ENCODE results near the gene TLR9. TPM values are rescaled to one million over a fixed set of nuclear protein-coding genes. Genes with fewer than 3 reads are reported as not detected.
"Not testable (repeated sequence)": the region's sequence is repeated elsewhere in the genome, so short reads cannot be mapped to it uniquely, and the experiment has no call there.

The TLR9 gene
- total RNA-seq, 1 donor from 2014 or later: not detected

GRCh38 chr3:52197842-52198625, 27.4 kb downstream of the TLR9 start, which contains the start of gene ALAS1:
Gene ALAS1, plus strand, starts transcription at chr3:52198160. Its CDS starts 1,082 bp downstream, at chr3:52199242.
- FAIRE-seq (no peak), DNase-seq (ENCODE audit: low spot score in 2 of 2) (peak; percentile 93 to 96)

- DNase-seq (ENCODE audit: low spot score in 2 of 2) (no peak), FAIRE-seq (no peak)
These were observed 28.0 kb downstream of the TLR9 start for GRCh38 chr3:52197499-52197841.

- DNase-seq (ENCODE audit: low spot score in 2 of 2): no peak
- FAIRE-seq: no peak
These were observed 28.5 kb downstream of the TLR9 start for GRCh38 chr3:52196977-52197376.

GRCh38 chr3:52195823-52196331, 29.6 kb downstream of the TLR9 start:
- DNase-seq (ENCODE audit: low spot score in 2 of 2) (no peak), FAIRE-seq (no peak)

GRCh38 chr3:52195291-52195597, 30.2 kb downstream of the TLR9 start:
- FAIRE-seq: no peak
- no peak for DNase-seq (ENCODE audit: low spot score in 2 of 2)

- DNase-seq (ENCODE audit: low spot score in 2 of 2): no peak
- FAIRE-seq: no peak
These were observed 30.8 kb downstream of the TLR9 start for GRCh38 chr3:52194485-52195290.

- DNase-seq (ENCODE audit: low spot score in 2 of 2): peak; percentile 34 to 63
- FAIRE-seq: no peak
These were observed 32.4 kb downstream of the TLR9 start for GRCh38 chr3:52193065-52193464.

GRCh38 chr3:52191663-52192062, 33.8 kb downstream of the TLR9 start:
- no peak for DNase-seq (ENCODE audit: low spot score in 2 of 2)
- FAIRE-seq: no peak

- DNase-seq (ENCODE audit: low spot score in 2 of 2) (peak in 1 of 2 donors; percentile 50), FAIRE-seq (no peak)
These were observed 35.0 kb downstream of the TLR9 start for GRCh38 chr3:52190294-52191074.

- FAIRE-seq (no peak), DNase-seq (ENCODE audit: low spot score in 2 of 2) (no peak)
These were observed 36.9 kb downstream of the TLR9 start for GRCh38 chr3:52188556-52188955.

- DNase-seq (ENCODE audit: low spot score in 2 of 2): no peak
- no peak for FAIRE-seq
These were observed 38.7 kb downstream of the TLR9 start for GRCh38 chr3:52186729-52187128.

- DNase-seq (ENCODE audit: low spot score in 2 of 2): no peak
- FAIRE-seq: no peak
These were observed 39.6 kb downstream of the TLR9 start for GRCh38 chr3:52185837-52186236.

- DNase-seq (ENCODE audit: low spot score in 2 of 2) (no peak), FAIRE-seq (no peak)
These were observed 40.1 kb downstream of the TLR9 start for GRCh38 chr3:52185311-52185710.

GRCh38 chr3:52184690-52185089, 40.8 kb downstream of the TLR9 start:
- FAIRE-seq (no peak), DNase-seq (ENCODE audit: low spot score in 2 of 2) (no peak)

GRCh38 chr3:52183786-52184445, 41.5 kb downstream of the TLR9 start:
- FAIRE-seq (no peak), DNase-seq (ENCODE audit: low spot score in 2 of 2) (no peak)

- no peak for DNase-seq (ENCODE audit: low spot score in 2 of 2)
- FAIRE-seq: no peak
These were observed 42.8 kb downstream of the TLR9 start for GRCh38 chr3:52182691-52183090.

- FAIRE-seq (no peak), DNase-seq (ENCODE audit: low spot score in 2 of 2) (no peak)
These were observed 43.2 kb downstream of the TLR9 start for GRCh38 chr3:52182196-52182595.

- DNase-seq (ENCODE audit: low spot score in 2 of 2): no peak
- FAIRE-seq: no peak
These were observed 43.9 kb downstream of the TLR9 start for GRCh38 chr3:52181543-52181942.

- no peak for DNase-seq (ENCODE audit: low spot score in 2 of 2)
- no peak for FAIRE-seq
These were observed 46.9 kb downstream of the TLR9 start for GRCh38 chr3:52178537-52178936.

- not testable (repeated sequence) for FAIRE-seq; DNase-seq (ENCODE audit: low spot score in 2 of 2)
These were observed 47.3 kb downstream of the TLR9 start for GRCh38 chr3:52178126-52178525.

All from frontal cortex (tissue), 4 donors.